GM21528 (cell line): ENCODE data around the gene GPR42.

Source experiments
- ATAC-seq: cut with Tn5 transposase; IDR thresholded peaks from one replicate; pipeline ENCODE4 v1.9.1; 2021; ENCODE audit warnings: mild to moderate bottlenecking, moderate library complexity; ENCODE audit not compliant: unreplicated experiment, low FRiP score

The GPR42 gene, protein sequence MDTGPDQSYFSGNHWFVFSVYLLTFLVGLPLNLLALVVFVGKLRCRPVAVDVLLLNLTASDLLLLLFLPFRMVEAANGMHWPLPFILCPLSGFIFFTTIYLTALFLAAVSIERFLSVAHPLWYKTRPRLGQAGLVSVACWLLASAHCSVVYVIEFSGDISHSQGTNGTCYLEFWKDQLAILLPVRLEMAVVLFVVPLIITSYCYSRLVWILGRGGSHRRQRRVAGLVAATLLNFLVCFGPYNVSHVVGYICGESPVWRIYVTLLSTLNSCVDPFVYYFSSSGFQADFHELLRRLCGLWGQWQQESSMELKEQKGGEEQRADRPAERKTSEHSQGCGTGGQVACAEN

DNA sequence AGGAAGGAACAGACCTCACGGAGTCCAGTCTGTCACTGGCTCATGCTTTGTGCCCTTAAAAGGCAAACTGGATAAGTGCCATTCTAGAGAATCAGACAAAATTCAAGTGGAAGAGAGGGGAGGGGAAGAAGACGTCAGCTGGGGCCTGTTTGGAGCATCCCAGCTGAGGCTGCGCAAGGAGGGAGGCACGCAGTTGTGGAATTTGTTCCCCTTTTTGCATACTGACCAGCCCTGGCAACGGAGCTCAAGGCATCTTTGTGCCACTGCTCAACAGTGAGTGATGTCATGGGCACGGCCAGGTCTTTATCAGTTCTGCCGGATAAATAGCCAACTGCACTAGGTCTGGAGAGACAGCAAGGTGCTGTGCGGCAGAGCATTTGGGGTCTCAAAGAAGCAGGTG lies at the start of gene GPR42:
GPR42 (plus strand) TSS at position 347 of the 400 bp plus-strand sequence. CDS start 292 bp downstream, outside the sequence.
- no peak for ATAC-seq

DNA sequence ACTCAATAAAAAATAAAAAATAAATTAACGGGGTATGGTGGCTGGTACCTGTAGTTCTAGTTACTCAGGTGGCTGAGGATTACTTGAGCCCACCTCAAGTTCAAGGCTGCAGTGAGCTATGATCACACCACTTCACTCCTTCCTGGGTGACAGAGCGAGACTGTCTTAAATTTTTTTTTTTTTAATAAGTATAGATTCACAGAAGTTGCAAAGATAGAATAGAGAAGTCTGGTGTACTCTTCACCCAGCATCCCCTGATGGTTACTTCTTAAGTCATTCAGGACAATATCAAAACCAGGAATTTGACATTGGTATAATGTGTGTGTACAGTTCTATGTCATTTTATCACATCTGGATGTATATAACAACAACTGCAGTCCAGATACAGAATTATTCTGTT lies 49.6 kb upstream of the GPR42 start:
- no peak for ATAC-seq

DNA sequence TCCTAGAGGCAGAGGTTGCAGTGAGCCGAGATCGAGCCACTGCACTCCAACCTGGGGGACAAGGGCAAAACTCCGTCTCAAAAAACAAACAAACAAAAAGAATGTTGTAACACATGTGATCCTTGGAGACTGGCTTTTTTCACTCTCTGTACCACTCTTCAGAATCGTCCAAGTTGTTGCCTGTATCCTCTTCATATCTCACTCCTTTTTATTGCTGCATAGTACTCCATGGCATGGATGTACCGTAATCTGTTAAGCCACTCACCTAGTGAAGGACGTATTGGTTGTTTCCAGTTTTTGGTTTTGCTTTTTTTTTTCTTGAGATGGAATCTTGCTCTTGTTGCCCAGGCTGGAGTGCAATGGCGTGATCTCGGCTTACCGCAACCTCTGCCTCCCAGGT lies 48.9 kb upstream of the GPR42 start:
- no peak for ATAC-seq

DNA sequence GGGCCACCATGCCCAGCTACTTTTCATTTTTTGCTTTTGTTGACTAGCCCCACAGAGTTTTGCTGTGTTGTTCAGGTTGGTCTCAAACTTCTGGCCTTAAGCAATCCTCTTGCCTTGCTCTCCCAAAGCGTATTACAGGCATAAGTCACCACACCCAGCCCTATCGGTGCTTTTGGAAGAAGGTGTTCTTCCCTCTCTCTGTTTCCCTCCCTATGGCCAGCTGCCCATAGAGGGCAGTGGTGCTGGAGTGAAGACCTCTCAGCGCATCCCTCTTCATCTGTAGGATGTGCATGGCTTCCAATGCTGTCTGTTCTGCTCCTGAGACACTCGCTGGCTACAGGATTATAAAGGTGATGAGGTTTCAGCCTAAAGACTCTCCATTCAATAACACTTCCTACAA lies 43.2 kb upstream of the GPR42 start:
- ATAC-seq: no peak

DNA sequence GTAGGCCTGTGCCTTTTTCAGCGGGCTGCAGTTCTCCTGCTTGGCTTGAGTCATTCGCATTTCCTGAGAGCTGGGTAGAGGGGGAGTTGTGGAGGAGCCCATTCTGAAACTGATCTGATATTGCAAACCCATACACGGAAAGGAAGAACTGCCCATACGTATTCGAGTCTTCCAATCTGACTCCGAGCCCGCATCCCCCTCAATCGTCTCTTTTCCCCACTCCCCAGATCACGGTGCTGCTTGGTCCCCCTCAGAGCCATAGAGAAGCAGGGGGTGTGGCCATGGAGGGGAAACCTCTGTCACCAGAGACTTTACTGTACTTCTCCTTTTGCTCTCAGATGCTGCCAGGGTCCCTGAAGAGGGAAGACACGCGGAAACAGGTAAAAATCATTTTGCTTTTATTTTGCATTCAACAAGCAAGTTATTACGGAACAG lies 42.0 kb upstream of the GPR42 start, which contains the start of gene CD22:
CD22 (plus strand) TSS at position 337 of the 435 bp plus-strand sequence. CDS start 2,854 bp downstream, outside the sequence.
- ATAC-seq: no peak

DNA sequence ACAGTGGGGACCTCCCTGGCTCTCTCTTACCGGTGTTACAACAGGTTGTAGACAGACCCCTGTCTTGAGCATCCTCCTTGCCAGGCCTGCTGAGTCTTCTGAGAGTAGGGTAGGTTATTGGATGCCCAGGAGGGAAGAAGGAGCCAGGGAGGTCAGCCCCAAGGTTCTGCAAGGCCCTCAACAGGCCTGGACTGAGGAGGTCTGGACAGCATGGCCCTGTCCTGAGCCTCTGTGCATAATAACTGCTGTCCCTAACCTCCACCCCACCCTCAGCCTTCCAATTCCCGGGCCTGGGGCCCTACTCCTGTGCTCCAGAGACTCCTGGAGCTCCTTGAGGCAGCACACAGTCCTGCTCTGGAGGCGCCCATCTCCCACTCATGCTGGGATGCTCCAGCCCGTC lies 41.5 kb upstream of the GPR42 start:
- no peak for ATAC-seq

DNA sequence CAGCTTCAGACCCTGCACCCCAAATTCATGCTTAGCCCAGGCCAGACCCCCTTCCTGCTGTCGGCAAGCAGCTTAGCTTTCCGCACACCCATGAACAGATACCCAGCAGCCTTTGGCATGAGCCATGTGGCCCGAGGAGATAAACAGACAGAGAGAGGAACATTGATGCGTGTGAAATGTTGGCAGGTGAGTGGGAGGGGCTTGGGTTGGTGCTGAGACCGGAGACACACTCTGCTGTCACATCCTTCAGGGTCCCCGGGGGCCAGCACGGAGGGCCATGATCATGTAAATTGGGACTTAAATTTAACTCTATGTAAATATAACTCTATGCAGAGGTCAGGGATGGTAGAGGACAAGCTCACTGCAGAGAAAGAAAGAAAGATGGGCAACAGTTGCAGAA lies 40.4 kb upstream of the GPR42 start:
- ATAC-seq: peak; percentile 42

DNA sequence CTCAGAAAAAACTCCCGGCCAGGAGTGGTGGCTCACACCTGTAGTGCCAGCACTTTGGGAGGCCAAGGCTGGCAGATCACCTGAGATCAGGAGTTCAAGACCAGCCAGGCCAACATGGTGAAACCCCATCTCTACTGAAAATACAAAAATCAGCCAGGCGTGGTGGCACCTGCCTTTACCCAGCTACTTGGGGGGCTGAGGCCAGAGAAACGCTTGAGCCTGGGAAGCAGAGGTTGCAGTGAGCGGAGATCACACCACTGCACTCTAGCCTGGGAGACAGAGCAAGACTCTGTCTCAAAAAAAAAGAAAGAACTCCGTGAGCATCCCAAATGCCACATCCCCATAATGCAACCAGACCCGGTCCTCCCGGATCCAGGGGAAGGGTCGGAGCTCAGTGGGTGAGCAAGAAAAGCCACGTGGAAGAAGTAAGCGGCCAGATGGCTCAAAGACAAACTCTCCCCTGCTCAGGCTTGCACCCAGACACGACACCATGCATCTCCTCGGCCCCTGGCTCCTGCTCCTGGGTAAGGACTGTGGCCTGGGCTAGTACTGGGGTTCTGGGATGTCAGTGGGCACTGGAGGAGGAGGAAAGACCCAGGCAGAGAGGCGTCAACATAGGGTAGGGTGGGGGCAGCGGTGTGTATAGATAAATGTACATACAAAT lies 39.2 kb upstream of the GPR42 start:
- no peak for ATAC-seq

DNA sequence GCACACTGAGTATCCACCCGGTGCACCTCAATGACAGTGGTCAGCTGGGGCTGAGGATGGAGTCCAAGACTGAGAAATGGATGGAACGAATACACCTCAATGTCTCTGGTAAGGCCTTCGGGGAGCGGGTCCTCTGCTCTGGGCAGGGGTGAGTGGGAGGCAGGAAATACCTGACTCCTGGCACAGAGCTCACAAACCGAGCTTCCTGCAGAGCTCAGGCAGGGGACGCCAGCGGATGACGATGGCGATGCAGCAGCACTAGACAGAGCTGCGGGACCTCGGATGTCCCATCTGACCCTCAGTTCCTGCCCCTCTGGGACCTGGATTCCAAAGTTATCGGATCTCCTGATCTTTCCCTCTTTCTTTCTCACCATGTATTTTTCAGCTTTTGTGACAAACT lies 38.1 kb upstream of the GPR42 start:
- ATAC-seq: no peak

DNA sequence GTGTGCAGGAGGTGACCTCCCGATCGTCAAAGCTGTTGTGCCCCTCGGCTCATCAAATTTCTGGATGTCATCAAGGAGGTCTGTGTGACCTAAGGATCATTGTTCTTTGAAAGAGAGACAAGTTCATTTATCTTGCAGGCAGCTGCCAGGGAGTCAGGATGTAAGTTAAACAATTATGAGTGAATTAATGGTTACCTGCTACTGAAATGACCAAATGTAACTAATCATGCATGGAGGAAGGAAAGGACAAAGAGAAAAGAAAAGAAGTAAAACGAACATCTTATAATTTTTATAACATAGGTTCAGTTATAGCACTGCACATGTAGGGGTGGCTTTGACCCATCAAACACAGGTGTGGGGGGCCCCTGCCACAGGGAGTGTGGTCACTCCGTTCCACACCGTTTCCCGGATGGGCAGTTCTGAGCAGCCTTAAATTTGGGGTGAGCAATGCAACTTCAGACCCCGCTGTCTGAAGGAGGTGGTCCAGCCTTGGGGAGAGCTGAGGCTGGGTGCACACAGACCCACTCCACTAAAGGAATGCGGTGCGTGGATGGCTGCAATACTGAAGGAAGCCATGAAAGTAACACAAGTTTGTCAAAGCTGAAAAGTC lies 36.6 kb upstream of the GPR42 start:
- no peak for ATAC-seq

DNA sequence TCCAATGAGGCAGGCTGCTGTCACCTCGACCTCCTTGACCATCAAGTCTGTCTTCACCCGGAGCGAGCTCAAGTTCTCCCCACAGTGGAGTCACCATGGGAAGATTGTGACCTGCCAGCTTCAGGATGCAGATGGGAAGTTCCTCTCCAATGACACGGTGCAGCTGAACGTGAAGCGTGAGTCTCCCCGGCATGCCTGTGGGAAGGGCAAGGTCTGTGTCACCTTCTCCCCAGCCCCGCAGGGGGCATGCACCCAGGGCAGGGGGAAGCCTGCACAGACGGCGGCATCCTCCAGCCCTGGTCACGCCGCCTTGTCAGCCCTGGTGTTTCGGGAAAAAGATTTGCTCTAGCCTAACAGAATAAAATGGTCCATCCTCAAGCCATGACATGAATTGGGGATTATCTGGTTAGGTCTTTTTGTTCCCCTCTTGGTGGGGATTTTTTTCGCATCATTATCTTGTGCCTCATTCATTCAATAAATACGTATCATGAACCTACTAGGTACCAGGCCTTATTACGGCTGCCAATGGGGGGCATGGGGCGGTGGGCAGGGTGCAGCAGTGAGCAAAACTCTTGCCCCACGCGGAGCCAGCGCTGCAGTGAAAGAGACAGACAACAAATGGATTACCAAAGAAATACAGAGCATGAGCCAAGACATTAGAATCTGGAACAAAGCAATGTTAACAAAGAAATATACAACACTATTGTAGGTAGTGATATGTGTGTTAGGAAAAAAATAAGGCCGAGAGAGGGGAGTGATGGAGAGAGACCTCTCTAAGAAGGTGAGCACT lies 34.5 kb upstream of the GPR42 start:
- ATAC-seq: no peak

DNA sequence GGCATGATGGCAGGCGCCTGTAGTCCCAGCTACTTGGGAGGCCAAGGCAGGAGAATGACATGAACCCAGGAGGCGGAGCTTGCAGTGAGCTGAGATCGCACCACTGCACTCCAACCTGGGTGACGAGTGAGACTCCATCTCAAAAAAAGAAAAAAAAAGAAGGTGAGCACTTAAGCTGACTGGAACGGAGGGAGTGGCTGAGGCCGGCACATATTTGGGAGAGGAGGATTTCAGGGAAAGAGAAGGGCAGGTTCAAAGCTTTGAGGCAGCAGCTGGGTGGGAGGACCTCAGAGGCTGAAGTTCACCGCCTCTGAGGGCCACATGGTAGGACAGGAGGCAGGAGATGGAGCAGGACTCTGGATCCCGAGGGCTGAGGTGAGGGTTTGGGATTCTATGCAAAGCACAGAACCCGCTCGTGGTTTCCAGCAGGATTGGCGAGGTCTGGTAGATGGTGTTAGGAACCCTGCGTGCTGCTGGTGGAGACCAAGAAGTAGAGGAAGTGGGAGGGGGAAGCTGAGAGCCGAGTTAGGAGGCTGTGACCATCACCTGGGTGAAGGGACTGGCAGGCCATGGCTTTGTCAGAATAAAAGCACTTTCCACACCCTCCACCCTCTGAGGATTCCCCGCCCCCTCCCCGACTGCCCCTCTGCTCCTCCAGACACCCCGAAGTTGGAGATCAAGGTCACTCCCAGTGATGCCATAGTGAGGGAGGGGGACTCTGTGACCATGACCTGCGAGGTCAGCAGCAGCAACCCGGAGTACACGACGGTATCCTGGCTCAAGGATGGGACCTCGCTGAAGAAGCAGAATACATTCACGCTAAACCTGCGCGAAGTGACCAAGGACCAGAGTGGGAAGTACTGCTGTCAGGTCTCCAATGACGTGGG lies 33.5 kb upstream of the GPR42 start:
- no peak for ATAC-seq

DNA sequence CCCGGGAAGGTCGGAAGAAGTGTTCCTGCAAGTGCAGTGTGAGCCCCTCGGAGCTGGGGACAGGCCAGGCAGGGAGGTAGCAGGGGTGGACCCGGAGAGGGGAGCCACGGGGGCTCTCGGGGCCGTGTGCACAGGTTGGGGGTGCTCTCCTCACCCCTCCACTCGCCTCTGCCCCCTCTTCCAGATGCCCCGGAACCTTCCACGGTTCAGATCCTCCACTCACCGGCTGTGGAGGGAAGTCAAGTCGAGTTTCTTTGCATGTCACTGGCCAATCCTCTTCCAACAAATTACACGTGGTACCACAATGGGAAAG lies 32.9 kb upstream of the GPR42 start:
- no peak for ATAC-seq

DNA sequence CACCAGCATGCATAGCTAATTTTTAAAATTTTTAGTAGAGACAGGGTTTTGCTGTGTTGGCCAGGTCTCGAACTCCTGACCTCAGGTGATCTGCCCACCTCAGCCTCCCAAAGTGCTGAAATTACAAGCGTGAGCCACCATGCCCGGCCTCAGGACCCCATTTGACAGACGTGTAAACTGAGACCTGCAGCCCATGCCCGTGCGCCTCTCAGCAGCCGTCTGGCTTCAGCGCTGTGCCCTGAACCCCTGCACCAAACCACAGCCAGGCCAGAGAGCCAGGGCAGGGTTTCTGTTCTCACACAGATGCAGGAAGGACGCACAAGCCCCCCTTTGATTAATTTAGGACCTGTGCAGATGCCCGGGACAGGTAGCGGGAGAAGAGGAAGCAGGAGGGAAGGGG lies 30.4 kb upstream of the GPR42 start:
- ATAC-seq: no peak

DNA sequence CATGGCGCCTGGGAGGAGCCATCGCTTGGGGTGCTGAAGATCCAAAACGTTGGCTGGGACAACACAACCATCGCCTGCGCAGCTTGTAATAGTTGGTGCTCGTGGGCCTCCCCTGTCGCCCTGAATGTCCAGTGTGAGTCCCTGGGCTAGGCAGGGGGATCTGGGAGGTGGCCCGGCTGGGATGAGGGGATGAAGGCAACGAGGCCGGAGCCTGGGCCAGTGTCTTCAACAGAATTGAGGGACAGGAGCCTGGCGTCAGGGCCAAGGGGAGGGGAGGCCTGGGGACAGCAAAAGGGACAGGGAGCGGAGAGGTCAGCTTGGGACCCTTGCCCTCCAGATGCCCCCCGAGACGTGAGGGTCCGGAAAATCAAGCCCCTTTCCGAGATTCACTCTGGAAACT lies 29.9 kb upstream of the GPR42 start:
- ATAC-seq: no peak

DNA sequence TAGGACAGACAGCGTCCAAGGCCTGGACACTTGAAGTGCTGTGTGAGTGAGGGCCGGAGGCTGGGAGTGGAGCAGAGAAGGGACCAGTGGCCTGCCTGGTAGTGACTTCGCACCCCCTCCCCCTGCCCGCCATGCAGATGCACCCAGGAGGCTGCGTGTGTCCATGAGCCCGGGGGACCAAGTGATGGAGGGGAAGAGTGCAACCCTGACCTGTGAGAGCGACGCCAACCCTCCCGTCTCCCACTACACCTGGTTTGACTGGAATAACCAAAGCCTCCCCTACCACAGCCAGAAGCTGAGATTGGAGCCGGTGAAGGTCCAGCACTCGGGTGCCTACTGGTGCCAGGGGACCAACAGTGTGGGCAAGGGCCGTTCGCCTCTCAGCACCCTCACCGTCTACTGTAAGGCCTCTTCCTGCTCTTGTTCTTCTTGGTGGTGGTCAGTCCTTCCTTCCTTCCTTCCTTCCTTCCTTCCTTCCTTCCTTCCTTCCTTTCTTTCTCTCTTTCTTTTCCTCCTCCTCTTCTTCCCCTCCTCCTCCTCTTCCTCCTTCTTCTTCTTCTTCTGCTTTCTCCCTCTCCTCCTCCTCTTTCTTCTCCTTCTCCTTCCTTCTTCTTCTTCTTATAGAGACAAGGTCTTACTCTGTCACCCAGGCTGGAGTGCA lies 29.2 kb upstream of the GPR42 start:
- no peak for ATAC-seq

DNA sequence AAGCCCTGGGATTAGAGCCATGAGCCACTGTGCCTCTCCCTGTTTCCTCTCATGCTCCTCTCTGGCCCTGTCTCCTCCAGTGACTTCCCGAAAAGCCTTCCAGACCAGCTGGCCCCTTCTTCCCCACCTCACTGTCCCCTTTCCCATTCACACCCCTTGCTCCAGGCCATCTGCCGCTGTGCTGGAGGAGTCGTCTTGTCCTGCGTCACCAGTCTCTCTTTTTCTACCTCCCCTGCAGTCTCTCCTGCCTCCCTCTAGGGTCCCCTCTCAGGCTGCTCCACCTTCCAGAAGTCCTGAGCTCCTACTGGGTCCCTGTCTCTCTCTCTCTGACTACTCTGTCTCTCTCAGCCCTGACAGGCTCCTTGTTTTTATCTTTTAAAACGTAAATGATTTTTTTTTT lies 28.4 kb upstream of the GPR42 start:
- ATAC-seq: no peak

DNA sequence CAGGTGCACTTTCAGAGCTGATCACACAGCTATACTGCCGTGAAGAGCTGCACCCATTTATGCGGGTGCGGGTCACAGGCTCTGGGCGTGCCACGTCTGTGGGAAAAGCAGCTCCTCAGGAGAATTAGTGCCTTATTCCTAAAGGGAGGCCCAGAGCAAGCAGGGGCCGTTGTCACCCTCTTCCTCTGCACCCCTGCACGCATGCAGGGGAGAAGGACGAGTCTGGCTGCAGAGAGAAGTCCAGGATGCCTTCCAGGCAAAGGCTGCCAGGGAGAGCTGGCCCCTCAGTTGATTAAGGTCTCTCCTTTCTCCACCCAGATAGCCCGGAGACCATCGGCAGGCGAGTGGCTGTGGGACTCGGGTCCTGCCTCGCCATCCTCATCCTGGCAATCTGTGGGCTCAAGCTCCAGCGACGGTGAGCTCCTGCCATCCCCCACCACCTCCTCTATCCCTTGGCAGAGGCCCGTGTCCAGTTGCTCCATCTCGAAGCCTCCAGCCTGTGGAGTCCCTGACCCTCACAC lies 26.3 kb upstream of the GPR42 start:
- no peak for ATAC-seq

DNA sequence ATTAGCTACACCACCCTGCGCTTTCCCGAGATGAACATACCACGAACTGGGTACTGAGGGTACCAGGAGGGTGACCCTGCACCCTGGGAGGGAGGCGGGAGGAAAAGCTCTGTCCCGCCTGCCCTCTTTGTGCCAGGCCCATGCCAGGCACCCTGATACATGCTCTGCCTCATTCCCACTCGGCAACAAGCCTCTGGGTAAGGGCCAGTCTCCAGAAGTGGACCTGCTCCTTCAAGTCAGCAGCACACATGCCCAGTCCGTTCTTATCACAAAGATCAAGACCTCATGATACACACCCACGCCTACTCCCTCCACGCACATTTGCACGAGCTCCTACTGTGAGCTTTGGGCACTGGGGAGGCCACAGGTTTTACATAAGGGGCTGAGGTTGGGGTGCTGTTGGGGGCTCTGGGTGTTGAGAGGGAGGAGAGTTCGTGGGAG lies 25.2 kb upstream of the GPR42 start:
- no peak for ATAC-seq
